ENCODE data around the gene GJC1.

GJC1 gene

DNA sequence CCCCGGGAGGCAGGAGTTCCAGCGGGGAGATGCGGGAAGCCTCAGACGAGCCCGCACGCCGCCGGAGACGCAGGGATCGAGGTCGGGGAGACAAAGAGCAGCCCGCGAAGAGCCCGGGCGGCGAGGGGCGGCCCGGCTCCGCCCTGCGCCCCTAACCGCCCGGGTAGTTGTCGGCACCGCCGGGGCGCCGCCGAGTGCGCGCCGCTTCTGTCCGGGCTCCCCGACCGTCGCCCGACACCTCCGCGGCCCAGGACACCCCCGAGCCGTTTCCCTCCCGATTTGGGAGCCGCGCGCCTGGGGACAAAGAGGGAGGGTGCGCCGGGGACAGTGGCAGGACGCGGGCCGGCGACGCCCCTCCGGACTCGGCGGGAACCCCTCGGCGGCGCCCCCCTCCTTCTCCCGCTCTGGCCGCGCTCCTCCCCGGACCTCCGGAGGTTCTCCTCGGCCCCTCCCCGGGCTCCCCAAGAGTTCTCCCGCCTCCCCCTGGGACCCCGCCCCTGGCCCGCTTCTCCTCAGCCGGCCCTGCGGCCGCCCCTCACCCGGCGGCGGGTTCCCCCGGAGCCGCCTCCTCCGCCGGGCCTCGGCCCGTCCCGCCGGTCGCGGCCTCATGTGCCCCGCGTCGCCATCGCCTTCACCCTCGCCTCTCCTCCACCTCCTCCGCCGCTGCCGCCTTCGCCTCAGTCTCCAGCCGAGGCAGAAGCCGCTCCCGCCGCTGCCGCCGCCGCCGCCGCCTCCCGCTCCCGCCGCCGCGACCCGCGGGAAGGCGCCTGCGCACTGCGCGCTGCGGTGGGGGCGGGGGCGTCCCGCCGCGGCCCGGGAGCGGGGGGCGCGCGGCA, at the start of gene GJC1:
GJC1 (minus strand) TSS at position 765 of the 836 bp plus-strand sequence. CDS start 24,470 bp downstream, outside the sequence.
- ATAC-seq (ENCODE audit: low read depth) (peak; percentile 54), DNase-seq (ENCODE audit: low spot score) (no peak)
- no peaks in the 10 kb centered on the region for H3K27me3 ChIP-seq (ENCODE audit: insufficient read depth, poor library complexity, severe bottlenecking)
- TF ChIP-seq CTCF (IDR thresholded peaks at IDR 0.05; ENCODE audit: poor library complexity, severe bottlenecking): no peak
- H3K9me3 ChIP-seq (ENCODE audit: severe bottlenecking): no peaks in the 10 kb centered on the region
- peak within 1 kb of the TSS; percentile 89 for H3K4me3 ChIP-seq (ENCODE audit: severe bottlenecking)
- H3K27ac ChIP-seq (ENCODE audit: poor library complexity, severe bottlenecking): peak within 1 kb of the TSS; percentile 61
- no peaks in the 10 kb centered on the region for H3K36me3 ChIP-seq (ENCODE audit: low read depth)
- peaks cover 13% of the 10 kb centered on the region for H3K4me1 ChIP-seq (ENCODE audit: insufficient read depth, poor library complexity, severe bottlenecking)

- H3K36me3 ChIP-seq (ENCODE audit: low read depth): peaks cover 97% of the 10 kb centered on the region
- DNase-seq (ENCODE audit: low spot score): no peak
- no peaks in the 10 kb centered on the region for H3K4me1 ChIP-seq (ENCODE audit: insufficient read depth, poor library complexity, severe bottlenecking)
- no peak overlapping the region for H3K27ac ChIP-seq (ENCODE audit: poor library complexity, severe bottlenecking)
- no peak for ATAC-seq (ENCODE audit: low read depth)
- no peak for TF ChIP-seq CTCF (IDR thresholded peaks at IDR 0.05; ENCODE audit: poor library complexity, severe bottlenecking)
- no peak overlapping the region for H3K4me3 ChIP-seq (ENCODE audit: severe bottlenecking)
- no peaks in the 10 kb centered on the region for H3K27me3 ChIP-seq (ENCODE audit: insufficient read depth, poor library complexity, severe bottlenecking)
- no peaks in the 10 kb centered on the region for H3K9me3 ChIP-seq (ENCODE audit: severe bottlenecking)
Observed at GRCh38 chr17:44879376-44879775, 49.3 kb upstream of the GJC1 start.

DNA sequence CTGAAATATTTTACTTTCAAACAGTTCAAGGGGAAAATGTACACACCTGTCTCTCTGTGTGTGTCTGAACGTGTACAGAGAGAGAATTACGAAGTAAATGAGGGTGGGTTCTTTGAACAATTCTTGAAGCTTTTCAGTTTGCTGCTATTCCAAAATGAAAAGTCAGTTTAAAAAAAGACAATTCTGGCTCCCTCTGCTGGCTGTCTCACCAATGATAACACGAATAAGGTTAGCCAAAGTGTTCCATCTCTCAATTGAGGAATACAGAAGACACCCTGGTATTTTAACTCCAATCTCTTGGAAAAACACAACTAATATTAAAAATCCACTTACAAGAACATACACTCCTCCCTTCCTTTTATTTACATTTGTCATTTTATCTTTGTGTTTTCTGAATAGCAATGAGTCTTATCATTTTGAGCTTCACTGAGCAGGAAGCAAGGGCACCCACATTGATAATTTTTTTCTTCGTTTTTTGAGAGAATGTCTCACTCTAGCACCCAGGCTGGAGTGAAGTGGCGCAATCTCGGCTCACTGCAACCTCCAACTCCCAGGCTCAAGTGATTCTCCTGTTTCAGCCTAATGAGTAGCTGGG, 48.6 kb upstream of the GJC1 start:
- Histone ChIP-seq H3K36me3 (ENCODE audit: low read depth) (peaks cover 95% of the 10 kb centered on the region), H3K4me1 (ENCODE audit: insufficient read depth, poor library complexity, severe bottlenecking) (no peaks in the 10 kb centered on the region), H3K27ac (ENCODE audit: poor library complexity, severe bottlenecking) (no peak overlapping the region), H3K4me3 (ENCODE audit: severe bottlenecking) (no peak overlapping the region), H3K9me3 (ENCODE audit: severe bottlenecking) (no peaks in the 10 kb centered on the region), H3K27me3 (ENCODE audit: insufficient read depth, poor library complexity, severe bottlenecking) (no peaks in the 10 kb centered on the region)
- TF ChIP-seq CTCF (IDR thresholded peaks at IDR 0.05; ENCODE audit: poor library complexity, severe bottlenecking): peak; percentile 84
- DNase-seq (ENCODE audit: low spot score) (no peak), ATAC-seq (ENCODE audit: low read depth) (peak; percentile 45; the same call in 1 of the 3 replicates)

- Histone ChIP-seq H3K27me3 (ENCODE audit: insufficient read depth, poor library complexity, severe bottlenecking) (no peaks in the 10 kb centered on the region), H3K4me3 (ENCODE audit: severe bottlenecking) (no peak overlapping the region), H3K4me1 (ENCODE audit: insufficient read depth, poor library complexity, severe bottlenecking) (no peaks in the 10 kb centered on the region), H3K9me3 (ENCODE audit: severe bottlenecking) (no peaks in the 10 kb centered on the region), H3K27ac (ENCODE audit: poor library complexity, severe bottlenecking) (no peak overlapping the region), H3K36me3 (ENCODE audit: low read depth) (peaks cover 94% of the 10 kb centered on the region)
- ATAC-seq (ENCODE audit: low read depth) (no peak), DNase-seq (ENCODE audit: low spot score) (no peak)
- no peak for TF ChIP-seq CTCF (IDR thresholded peaks at IDR 0.05; ENCODE audit: poor library complexity, severe bottlenecking)
Observed at GRCh38 chr17:44877121-44877520, 47.0 kb upstream of the GJC1 start.

DNA sequence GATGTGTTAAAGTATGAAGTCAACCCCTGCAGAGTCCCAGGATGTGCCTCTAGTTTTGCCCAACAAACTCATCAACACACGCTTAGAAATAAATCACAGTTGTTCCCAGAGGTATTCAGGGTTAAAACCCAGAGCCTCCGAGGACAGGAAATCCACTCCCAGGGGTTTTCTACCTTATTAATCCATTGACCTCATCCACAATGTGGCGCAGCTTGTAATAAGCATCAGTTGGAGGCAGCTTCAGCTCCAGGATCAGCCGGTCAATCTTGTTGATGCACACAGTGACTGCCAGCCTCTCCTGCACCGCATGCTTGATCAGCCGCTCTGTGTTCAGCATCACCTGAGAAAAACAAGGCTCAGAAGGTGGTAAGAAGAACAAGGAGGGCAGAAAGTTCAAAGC, 45.7 kb upstream of the GJC1 start:
- TF ChIP-seq CTCF (IDR thresholded peaks at IDR 0.05; ENCODE audit: poor library complexity, severe bottlenecking): no peak
- Histone ChIP-seq H3K4me3 (ENCODE audit: severe bottlenecking) (no peak overlapping the region), H3K36me3 (ENCODE audit: low read depth) (peaks cover 93% of the 10 kb centered on the region), H3K27ac (ENCODE audit: poor library complexity, severe bottlenecking) (no peak overlapping the region), H3K27me3 (ENCODE audit: insufficient read depth, poor library complexity, severe bottlenecking) (no peaks in the 10 kb centered on the region), H3K9me3 (ENCODE audit: severe bottlenecking) (no peaks in the 10 kb centered on the region), H3K4me1 (ENCODE audit: insufficient read depth, poor library complexity, severe bottlenecking) (no peaks in the 10 kb centered on the region)
- DNase-seq (ENCODE audit: low spot score) (no peak), ATAC-seq (ENCODE audit: low read depth) (no peak)

All from RWPE2 (cell line).